HEK293 (cell line): ENCODE measurements around the gene LAMA5.

Source experiments
- CTCF ChIA-PET: fragments of 350-600 bp; formaldehyde crosslinking; extraction: SDS; loops from one replicate; lab custom pipeline; 2021; ENCODE audit warnings: antibody characterized with exemption; lab: Yijun Ruan, JAX
- POLR2A ChIA-PET: fragments of 300-600 bp; formaldehyde crosslinking; extraction: SDS; loops from one replicate; lab custom pipeline; 2020; ENCODE audit warnings: antibody characterized with exemption, inconsistent platforms; lab: Yijun Ruan, JAX
- H3K27ac ChIP-seq: fragments of 200-500 bp; sonication (Bioruptor generic); 2 replicates; pipeline ENCODE4 v1.5.1; 2014; ENCODE audit warnings: low read depth, low read length, control low read depth, inconsistent platforms; ENCODE audit errors: extremely low read depth
- H3K36me3 ChIP-seq, 2 experiments: fragments of 200-500 bp in 1 of 2; sonication (Bioruptor generic) in 1 of 2; 1 replicate in 1 of 2; 2 replicates in 1 of 2; pipeline ENCODE4 v1.5.1; 2014 to 2017; ENCODE audit warnings: inconsistent platforms in 2 of 2, low read length in 2 of 2; ENCODE audit not compliant: control insufficient read depth in 2 of 2, insufficient read depth in 1 of 2
- H3K4me1 ChIP-seq: fragments of 200-500 bp; sonication (Bioruptor generic); 2 replicates; pipeline ENCODE4 v1.5.1; 2014; ENCODE audit warnings: mild to moderate bottlenecking, low read length, inconsistent platforms; ENCODE audit not compliant: control insufficient read depth, insufficient read depth
- H3K4me3 ChIP-seq: 2 replicates; pipeline ENCODE4 v1.5.1; 2011; ENCODE audit warnings: low read depth, mild to moderate bottlenecking, control low read depth, low read length, moderate library complexity
- H3K9me3 ChIP-seq: fragments of 200-500 bp; sonication (Bioruptor generic); 2 replicates; pipeline ENCODE4 v1.5.1; 2014; ENCODE audit warnings: low read depth, low read length, inconsistent platforms; ENCODE audit not compliant: control insufficient read depth, insufficient read depth
- GLIS2 ChIP-seq: fragments of 450-650 bp; formaldehyde crosslinking; IDR thresholded peaks from 2 replicates; pipeline ENCODE4 v1.5.1; 2016; ENCODE audit warnings: missing biosample characterization, missing genetic modification characterization
- IKZF3 ChIP-seq: fragments of 450-650 bp; IDR thresholded peaks from 2 replicates; pipeline ENCODE4 v1.5.0; 2018; ENCODE audit warnings: missing biosample characterization, mild to moderate bottlenecking, missing genetic modification characterization, moderate library complexity
- KLF1 ChIP-seq: fragments of 450-650 bp; formaldehyde crosslinking; IDR thresholded peaks from 2 replicates; pipeline ENCODE4 v1.5.1; 2016; ENCODE audit warnings: missing biosample characterization, missing genetic modification characterization
- KLF8 ChIP-seq: fragments of 450-650 bp; formaldehyde crosslinking; IDR thresholded peaks from 2 replicates; pipeline ENCODE4 v1.5.1; 2016; ENCODE audit warnings: missing biosample characterization, missing genetic modification characterization
- PRDM1 ChIP-seq: fragments of 450-650 bp; formaldehyde crosslinking; IDR thresholded peaks from 2 replicates; pipeline ENCODE4; 2016; ENCODE audit warnings: missing biosample characterization, missing genetic modification characterization
- ZIC2 ChIP-seq: fragments of 450-650 bp; formaldehyde crosslinking; IDR thresholded peaks from 2 replicates; pipeline ENCODE4 v1.5.1; 2016; ENCODE audit warnings: missing biosample characterization, missing genetic modification characterization
- ZNF2 ChIP-seq: fragments of 450-650 bp; formaldehyde crosslinking; IDR thresholded peaks from 2 replicates; pipeline ENCODE4 v1.5.1; 2016; ENCODE audit warnings: missing biosample characterization, missing genetic modification characterization
- ZNF239 ChIP-seq: fragments of 450-650 bp; formaldehyde crosslinking; IDR thresholded peaks from 2 replicates; pipeline ENCODE4 v1.5.1; 2016; ENCODE audit warnings: missing biosample characterization, missing genetic modification characterization
- ZNF350 ChIP-seq: fragments of 450-650 bp; formaldehyde crosslinking; IDR thresholded peaks from 2 replicates; pipeline ENCODE4 v1.5.0; 2017; ENCODE audit warnings: missing biosample characterization, mild to moderate bottlenecking, missing genetic modification characterization
- ZNF391 ChIP-seq: fragments of 450-650 bp; formaldehyde crosslinking; IDR thresholded peaks from 2 replicates; pipeline ENCODE4 v1.5.1; 2016; ENCODE audit warnings: low read depth, missing biosample characterization, missing genetic modification characterization, borderline replicate concordance
- ZNF394 ChIP-seq: fragments of 450-650 bp; formaldehyde crosslinking; IDR thresholded peaks from 2 replicates; pipeline ENCODE4 v1.5.1; 2016; ENCODE audit warnings: missing biosample characterization, missing genetic modification characterization, mild to moderate bottlenecking, moderate library complexity, borderline replicate concordance
- ZNF501 ChIP-seq: fragments of 450-650 bp; formaldehyde crosslinking; IDR thresholded peaks from 2 replicates; pipeline ENCODE4 v1.5.1; 2016; ENCODE audit warnings: missing biosample characterization, missing genetic modification characterization
- ZNF585B ChIP-seq: fragments of 450-650 bp; formaldehyde crosslinking; IDR thresholded peaks from 2 replicates; pipeline ENCODE4 v1.5.1; 2016; ENCODE audit warnings: missing biosample characterization, missing genetic modification characterization
- ZNF664 ChIP-seq: fragments of 450-650 bp; formaldehyde crosslinking; IDR thresholded peaks from 2 replicates; pipeline ENCODE4 v1.5.1; 2016; ENCODE audit warnings: missing biosample characterization, missing genetic modification characterization
- ZNF843 ChIP-seq: fragments of 450-650 bp; formaldehyde crosslinking; IDR thresholded peaks from 2 replicates; pipeline ENCODE4 v1.5.1; 2016; ENCODE audit warnings: missing biosample characterization, missing genetic modification characterization
- TF ChIP-seq, protein P1 (sequence below): fragments of 450-650 bp; formaldehyde crosslinking; IDR thresholded peaks from 2 replicates; pipeline ENCODE4 v1.5.1; 2016; ENCODE audit warnings: missing biosample characterization, missing genetic modification characterization
- TF ChIP-seq, protein P2 (sequence below): fragments of 450-650 bp; formaldehyde crosslinking; IDR thresholded peaks from 2 replicates; pipeline ENCODE4 v1.5.1; 2016; ENCODE audit warnings: missing biosample characterization, missing genetic modification characterization, borderline replicate concordance
- TF ChIP-seq, protein P3 (sequence below): fragments of 450-650 bp; formaldehyde crosslinking; IDR thresholded peaks from 2 replicates; pipeline ENCODE4 v1.5.1; 2016; ENCODE audit warnings: missing biosample characterization, missing genetic modification characterization
- TF ChIP-seq, protein P4 (sequence below): fragments of 450-650 bp; formaldehyde crosslinking; IDR thresholded peaks from 2 replicates; pipeline ENCODE4 v1.5.1; 2016; ENCODE audit warnings: missing biosample characterization, missing genetic modification characterization
- TF ChIP-seq, protein P5 (sequence below): fragments of 450-650 bp; formaldehyde crosslinking; IDR thresholded peaks from 2 replicates; pipeline ENCODE4 v1.5.1; 2016; ENCODE audit warnings: missing biosample characterization, missing genetic modification characterization

The LAMA5 gene

DNA sequence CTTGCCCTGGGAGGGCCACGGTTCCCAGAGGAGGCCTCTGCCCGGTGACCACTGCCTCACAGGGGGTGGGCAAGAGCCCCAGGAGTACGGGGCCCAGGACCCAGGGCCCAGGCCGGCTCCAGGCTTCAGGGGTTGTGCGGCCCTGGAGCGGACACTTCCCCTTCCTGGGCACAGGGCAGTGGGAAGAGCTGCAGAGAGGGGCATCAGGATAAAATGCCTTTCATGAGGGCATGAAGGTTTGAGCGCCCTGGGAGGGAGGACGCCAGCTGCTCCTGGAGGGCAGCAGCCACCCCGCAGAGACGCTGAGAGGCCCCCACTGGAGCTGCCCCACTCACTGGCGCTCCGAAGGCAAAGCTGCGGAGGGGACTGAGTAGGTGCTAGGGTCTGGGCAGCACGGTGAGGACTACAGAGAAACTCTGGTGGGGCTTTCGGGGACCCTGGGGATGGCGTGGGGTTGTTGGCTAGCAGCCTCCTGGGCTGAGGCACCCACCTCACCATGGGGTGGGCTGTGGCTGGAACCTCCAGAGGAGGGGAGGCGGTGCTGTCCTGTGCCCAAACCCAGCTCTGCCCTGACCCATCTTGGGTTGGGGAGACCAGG, 10.4 kb downstream of the LAMA5 start (continued):
- TF ChIP-seq ZNF2 (tag by site-specific recombination) = no peak
- no peak for TF ChIP-seq ZNF664
- peak; percentile 43 for TF ChIP-seq GLIS2 (tag by site-specific recombination)

DNA sequence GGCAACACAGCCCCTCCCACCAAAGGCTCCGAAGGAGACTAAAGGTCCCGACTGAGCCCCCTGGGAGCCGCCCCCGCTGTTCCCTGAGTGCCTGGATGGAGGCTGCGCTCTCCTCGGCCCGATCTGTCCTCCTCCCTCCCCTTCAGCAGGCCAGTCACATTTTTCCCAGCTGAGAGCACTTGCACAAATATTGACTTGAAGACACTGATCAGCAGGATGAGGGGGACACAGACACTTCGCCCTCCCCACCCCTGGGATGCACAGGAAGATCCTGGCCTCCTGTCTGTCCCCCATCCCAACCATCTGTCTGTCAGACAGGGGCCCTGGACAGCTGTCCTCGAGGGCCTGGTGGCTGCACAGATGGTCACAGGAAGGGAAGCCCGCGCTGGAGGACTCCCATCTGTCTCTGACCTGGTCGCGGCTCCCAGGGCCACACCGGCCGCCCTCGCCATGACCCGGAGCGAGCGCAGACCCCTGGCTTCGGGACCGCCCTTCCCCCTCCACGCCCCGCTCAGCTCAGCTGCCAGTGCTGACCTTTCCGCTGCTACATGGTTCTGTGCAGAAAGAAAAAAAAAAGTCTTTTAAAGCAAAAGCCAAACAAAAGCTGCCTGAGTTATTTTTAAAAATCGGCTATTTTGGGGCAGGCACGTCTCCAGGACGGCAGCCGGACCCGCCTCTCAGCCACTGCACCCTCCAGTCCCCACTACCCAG, 11.1 kb downstream of the LAMA5 start:
- peaks cover 2% of the 10 kb centered on the region; the same call in 1 of the 2 replicates for H3K4me1 ChIP-seq
- H3K27ac ChIP-seq = 0 out of 2 replicates have a peak overlapping the region, but pooled peaks have one; percentile 4
- no peak overlapping the region for H3K4me3 ChIP-seq
- H3K36me3 ChIP-seq = peaks cover 0 to 35% of the 10 kb centered on the region in 2 experiments; a peak in 1 of 3 replicates
- POLR2A ChIA-PET = interaction anchor here (0.5 to 2.0 kb wide), 4 partner anchors 10 to 39 kb away, joined by 3 to 8 read pairs (median 5); partner anchors contain the start of genes LAMA5 and RPS21
- CTCF ChIA-PET = interaction anchor here (1.9 kb wide), 1 partner anchor 8 kb away, joined by 6 read pairs; no protein-coding TSS in a partner anchor
- TF ChIP-seq IKZF3 (tag by site-specific recombination) (no peak), KLF8 (tag by site-specific recombination) (no peak), ZIC2 (peak; percentile 66), ZNF350 (tag by site-specific recombination) (no peak)
- TF ChIP-seq, protein P1, sequence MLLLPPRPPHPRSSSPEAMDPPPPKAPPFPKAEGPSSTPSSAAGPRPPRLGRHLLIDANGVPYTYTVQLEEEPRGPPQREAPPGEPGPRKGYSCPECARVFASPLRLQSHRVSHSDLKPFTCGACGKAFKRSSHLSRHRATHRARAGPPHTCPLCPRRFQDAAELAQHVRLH = no peak
- TF ChIP-seq, protein P2, sequence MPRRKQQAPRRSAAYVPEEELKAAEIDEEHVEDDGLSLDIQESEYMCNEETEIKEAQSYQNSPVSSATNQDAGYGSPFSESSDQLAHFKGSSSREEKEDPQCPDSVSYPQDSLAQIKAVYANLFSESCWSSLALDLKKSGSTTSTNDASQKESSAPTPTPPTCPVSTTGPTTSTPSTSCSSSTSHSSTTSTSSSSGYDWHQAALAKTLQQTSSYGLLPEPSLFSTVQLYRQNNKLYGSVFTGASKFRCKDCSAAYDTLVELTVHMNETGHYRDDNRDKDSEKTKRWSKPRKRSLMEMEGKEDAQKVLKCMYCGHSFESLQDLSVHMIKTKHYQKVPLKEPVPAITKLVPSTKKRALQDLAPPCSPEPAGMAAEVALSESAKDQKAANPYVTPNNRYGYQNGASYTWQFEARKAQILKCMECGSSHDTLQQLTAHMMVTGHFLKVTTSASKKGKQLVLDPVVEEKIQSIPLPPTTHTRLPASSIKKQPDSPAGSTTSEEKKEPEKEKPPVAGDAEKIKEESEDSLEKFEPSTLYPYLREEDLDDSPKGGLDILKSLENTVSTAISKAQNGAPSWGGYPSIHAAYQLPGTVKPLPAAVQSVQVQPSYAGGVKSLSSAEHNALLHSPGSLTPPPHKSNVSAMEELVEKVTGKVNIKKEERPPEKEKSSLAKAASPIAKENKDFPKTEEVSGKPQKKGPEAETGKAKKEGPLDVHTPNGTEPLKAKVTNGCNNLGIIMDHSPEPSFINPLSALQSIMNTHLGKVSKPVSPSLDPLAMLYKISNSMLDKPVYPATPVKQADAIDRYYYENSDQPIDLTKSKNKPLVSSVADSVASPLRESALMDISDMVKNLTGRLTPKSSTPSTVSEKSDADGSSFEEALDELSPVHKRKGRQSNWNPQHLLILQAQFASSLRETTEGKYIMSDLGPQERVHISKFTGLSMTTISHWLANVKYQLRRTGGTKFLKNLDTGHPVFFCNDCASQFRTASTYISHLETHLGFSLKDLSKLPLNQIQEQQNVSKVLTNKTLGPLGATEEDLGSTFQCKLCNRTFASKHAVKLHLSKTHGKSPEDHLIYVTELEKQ = no peak
- H3K9me3 ChIP-seq = no peaks in the 10 kb centered on the region

DNA sequence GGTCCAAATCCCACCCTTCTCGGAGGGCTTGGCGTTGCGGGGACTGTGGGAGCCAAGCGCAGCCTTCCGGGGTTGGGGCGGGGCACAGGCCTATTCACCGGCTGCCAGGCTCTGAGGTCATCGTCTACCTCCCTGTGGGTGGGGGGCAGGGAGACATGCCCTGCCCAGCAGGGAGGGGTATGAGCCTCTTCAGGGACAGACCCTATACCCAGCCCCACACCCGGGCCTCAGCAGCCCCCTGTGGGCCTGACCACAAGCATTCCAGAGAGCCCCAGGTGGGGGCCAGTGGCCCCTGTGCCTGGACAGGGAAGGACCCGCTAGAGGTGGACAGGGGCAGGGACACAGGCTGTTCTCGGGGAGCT, 11.6 kb downstream of the LAMA5 start:
- peak overlapping the region; percentile 18 for H3K4me3 ChIP-seq
- 0 out of 2 replicates have a peak overlapping the region, but pooled peaks have one; percentile 4 for H3K27ac ChIP-seq
- POLR2A ChIA-PET = interaction anchor here (0.5 to 1.9 kb wide), 3 partner anchors 12 to 38 kb away, joined by 3 to 8 read pairs (median 3); partner anchors contain the start of genes LAMA5 and RPS21
- H3K36me3 ChIP-seq = peaks cover 0 to 39% of the 10 kb centered on the region in 2 experiments; a peak in 1 of 3 replicates
- peaks cover 2% of the 10 kb centered on the region; the same call in 1 of the 2 replicates for H3K4me1 ChIP-seq
- CTCF ChIA-PET = interaction anchor here (1.9 kb wide), 1 partner anchor 9 kb away, joined by 6 read pairs; no protein-coding TSS in a partner anchor
- H3K9me3 ChIP-seq = no peaks in the 10 kb centered on the region
- TF ChIP-seq, protein P3, sequence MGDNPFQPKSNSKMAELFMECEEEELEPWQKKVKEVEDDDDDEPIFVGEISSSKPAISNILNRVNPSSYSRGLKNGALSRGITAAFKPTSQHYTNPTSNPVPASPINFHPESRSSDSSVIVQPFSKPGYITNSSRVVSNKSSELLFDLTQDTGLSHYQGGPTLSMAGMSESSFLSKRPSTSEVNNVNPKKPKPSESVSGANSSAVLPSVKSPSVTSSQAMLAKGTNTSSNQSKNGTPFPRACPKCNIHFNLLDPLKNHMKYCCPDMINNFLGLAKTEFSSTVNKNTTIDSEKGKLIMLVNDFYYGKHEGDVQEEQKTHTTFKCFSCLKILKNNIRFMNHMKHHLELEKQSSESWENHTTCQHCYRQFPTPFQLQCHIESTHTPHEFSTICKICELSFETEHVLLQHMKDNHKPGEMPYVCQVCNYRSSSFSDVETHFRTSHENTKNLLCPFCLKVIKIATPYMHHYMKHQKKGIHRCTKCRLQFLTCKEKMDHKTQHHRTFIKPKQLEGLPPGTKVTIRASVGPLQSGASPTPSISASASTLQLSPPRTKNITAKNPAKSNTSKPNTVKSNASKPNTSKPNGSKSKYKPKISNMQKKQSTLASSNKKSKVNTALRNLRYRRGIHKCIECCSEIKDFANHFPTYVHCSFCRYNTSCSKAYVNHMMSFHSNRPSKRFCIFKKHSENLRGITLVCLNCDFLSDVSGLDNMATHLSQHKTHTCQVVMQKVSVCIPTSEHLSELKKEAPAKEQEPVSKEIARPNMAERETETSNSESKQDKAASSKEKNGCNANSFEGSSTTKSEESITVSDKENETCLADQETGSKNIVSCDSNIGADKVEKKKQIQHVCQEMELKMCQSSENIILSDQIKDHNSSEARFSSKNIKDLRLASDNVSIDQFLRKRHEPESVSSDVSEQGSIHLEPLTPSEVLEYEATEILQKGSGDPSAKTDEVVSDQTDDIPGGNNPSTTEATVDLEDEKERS (tag by site-specific recombination) = no peak
- TF ChIP-seq KLF1 (tag by site-specific recombination) = peak; percentile 76
- TF ChIP-seq, protein P4, sequence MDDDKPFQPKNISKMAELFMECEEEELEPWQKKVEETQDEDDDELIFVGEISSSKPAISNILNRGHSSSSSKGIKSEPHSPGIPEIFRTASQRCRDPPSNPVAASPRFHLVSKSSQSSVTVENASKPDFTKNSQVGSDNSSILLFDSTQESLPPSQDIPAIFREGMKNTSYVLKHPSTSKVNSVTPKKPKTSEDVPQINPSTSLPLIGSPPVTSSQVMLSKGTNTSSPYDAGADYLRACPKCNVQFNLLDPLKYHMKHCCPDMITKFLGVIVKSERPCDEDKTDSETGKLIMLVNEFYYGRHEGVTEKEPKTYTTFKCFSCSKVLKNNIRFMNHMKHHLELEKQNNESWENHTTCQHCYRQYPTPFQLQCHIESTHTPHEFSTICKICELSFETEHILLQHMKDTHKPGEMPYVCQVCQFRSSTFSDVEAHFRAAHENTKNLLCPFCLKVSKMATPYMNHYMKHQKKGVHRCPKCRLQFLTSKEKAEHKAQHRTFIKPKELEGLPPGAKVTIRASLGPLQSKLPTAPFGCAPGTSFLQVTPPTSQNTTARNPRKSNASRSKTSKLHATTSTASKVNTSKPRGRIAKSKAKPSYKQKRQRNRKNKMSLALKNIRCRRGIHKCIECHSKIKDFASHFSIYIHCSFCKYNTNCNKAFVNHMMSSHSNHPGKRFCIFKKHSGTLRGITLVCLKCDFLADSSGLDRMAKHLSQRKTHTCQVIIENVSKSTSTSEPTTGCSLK (tag by site-specific recombination) = no peak
- TF ChIP-seq ZNF239 (tag by site-specific recombination) = no peak
- TF ChIP-seq ZNF391 = no peak
- peak; percentile 93 for TF ChIP-seq ZIC2
- no peak for TF ChIP-seq ZNF394 (tag by site-specific recombination)
- no peak for TF ChIP-seq ZNF843 (tag by site-specific recombination)
- TF ChIP-seq ZNF585B (tag by site-specific recombination) = no peak
- no peak for TF ChIP-seq PRDM1 (tag by site-specific recombination)
- TF ChIP-seq ZNF501 = no peak
- TF ChIP-seq, protein P5, sequence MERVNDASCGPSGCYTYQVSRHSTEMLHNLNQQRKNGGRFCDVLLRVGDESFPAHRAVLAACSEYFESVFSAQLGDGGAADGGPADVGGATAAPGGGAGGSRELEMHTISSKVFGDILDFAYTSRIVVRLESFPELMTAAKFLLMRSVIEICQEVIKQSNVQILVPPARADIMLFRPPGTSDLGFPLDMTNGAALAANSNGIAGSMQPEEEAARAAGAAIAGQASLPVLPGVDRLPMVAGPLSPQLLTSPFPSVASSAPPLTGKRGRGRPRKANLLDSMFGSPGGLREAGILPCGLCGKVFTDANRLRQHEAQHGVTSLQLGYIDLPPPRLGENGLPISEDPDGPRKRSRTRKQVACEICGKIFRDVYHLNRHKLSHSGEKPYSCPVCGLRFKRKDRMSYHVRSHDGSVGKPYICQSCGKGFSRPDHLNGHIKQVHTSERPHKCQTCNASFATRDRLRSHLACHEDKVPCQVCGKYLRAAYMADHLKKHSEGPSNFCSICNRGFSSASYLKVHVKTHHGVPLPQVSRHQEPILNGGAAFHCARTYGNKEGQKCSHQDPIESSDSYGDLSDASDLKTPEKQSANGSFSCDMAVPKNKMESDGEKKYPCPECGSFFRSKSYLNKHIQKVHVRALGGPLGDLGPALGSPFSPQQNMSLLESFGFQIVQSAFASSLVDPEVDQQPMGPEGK (tag by site-specific recombination) = peak; percentile 66; the same call in 1 of the 2 replicates
